ENCODE data around the gene SUPT4H1. TPM values are rescaled to one million over a fixed set of nuclear protein-coding genes. Genes with fewer than 3 reads are reported as not detected.

SUPT4H1 gene
- total RNA-seq, 2 donors from 2014 or later = 41.3 to 50.6 TPM

Other genes starting within 250 kb of the SUPT4H1 start
- 1 to 10 TPM; 1.0 to 1.2 TPM for gene OR4D1, start 203.8 kb downstream of the SUPT4H1 start, total RNA-seq
- gene OR4D2, start 185.2 kb downstream of the SUPT4H1 start, total RNA-seq = not detected
- gene EPX, start 159.5 kb downstream of the SUPT4H1 start, total RNA-seq = not detected
- 1 to 10 TPM; 7.6 to 7.7 TPM for gene MKS1, start 132.9 kb downstream of the SUPT4H1 start, total RNA-seq
- under 1 TPM in 1 of 2 donors, not detected in 1; 0.44 TPM for gene LPO, start 113.6 kb downstream of the SUPT4H1 start, total RNA-seq
- gene MPO, start 71.3 kb downstream of the SUPT4H1 start, total RNA-seq = under 1 TPM in 1 of 2 donors, not detected in 1; 0.07 TPM
- 10 to 100 TPM; 30.5 to 32.8 TPM for gene TSPOAP1, start 23.4 kb downstream of the SUPT4H1 start, total RNA-seq
- under 1 TPM; 0.57 to 0.94 TPM for gene RNF43, start 65.3 kb upstream of the SUPT4H1 start, total RNA-seq
- 1 to 10 TPM; 1.5 to 1.6 TPM for gene HSF5, start 136.2 kb upstream of the SUPT4H1 start, total RNA-seq
- 10 to 100 TPM; 36.6 to 41.3 TPM for gene MTMR4, start 162.4 kb upstream of the SUPT4H1 start, total RNA-seq